Erythroblast (primary cell): ENCODE measurements around the gene BTBD8.

Experiments
- GATA1 ChIP-seq: IDR thresholded peaks from 2 replicates; pipeline ENCODE4 v1.6.1; 2011; ENCODE audit warnings: low read depth, mild to moderate bottlenecking, control low read depth, low read length, moderate library complexity
- POLR2A ChIP-seq: IDR thresholded peaks from 2 replicates; pipeline ENCODE4 v1.6.1; 2011; ENCODE audit warnings: mild to moderate bottlenecking, low read length

- TF ChIP-seq POLR2A (no peak), GATA1 (no peak)
Measured at GRCh38 chr1:92168657-92169056, 88.5 kb downstream of the BTBD8 start.
